ENCODE measurements around the gene SAMD15.

The SAMD15 gene

GRCh38 chr14:77372304-77372841 is 4.8 kb upstream of the SAMD15 start (continued):
- TF ChIP-seq ZNF148 (tag by site-specific recombination; IDR thresholded peaks at IDR 0.05; ENCODE audit: borderline replicate concordance) (no peak), ZBTB44 (tag by site-specific recombination; IDR thresholded peaks at IDR 0.05) (peak; percentile 43; the same call in 1 of the 2 replicates), ZFP41 (tag by site-specific recombination; IDR thresholded peaks at IDR 0.05; ENCODE audit: borderline replicate concordance) (no peak), ZNF600 (tag by site-specific recombination; IDR thresholded peaks at IDR 0.05) (0 out of 2 replicates have a peak, but pooled peaks have one; percentile 10), ZNF521 (tag by site-specific recombination; IDR thresholded peaks at IDR 0.05) (no peak), ZNF223 (tag by site-specific recombination; IDR thresholded peaks at IDR 0.05) (no peak), ZNF214 (tag by site-specific recombination; IDR thresholded peaks at IDR 0.05; ENCODE audit: borderline replicate concordance) (no peak), HOXD13 (CRISPR knock-in tag; IDR thresholded peaks at IDR 0.05; ENCODE audit: borderline replicate concordance) (no peak), ZNF518A (tag by site-specific recombination; conservative IDR thresholded peaks at IDR 0.05; ENCODE audit: low read depth) (no peak), ZNF248 (tag by site-specific recombination; IDR thresholded peaks at IDR 0.05) (no peak), ZFP37 (tag by site-specific recombination; IDR thresholded peaks at IDR 0.05) (no peak), SP7 (tag by site-specific recombination; IDR thresholded peaks at IDR 0.05) (peak; percentile 51; the same call in 1 of the 2 replicates), WT1 (tag by site-specific recombination; IDR thresholded peaks at IDR 0.05) (no peak), HOXA7 (CRISPR knock-in tag; IDR thresholded peaks at IDR 0.05; ENCODE audit: borderline replicate concordance) (no peak), FEZF1 (tag by site-specific recombination; IDR thresholded peaks at IDR 0.05) (0 out of 2 replicates have a peak, but pooled peaks have one; percentile 15), ZNF645 (tag by site-specific recombination; IDR thresholded peaks at IDR 0.05) (no peak)

All from HEK293 (cell line).